Measurements from ENCODE around the gene XYLT2. TPM values are rescaled to one million over a fixed set of nuclear protein-coding genes. Genes with fewer than 3 reads are reported as not detected.

Gene XYLT2
- total RNA-seq, 1 donor from 2014 or later, result 30.4 TPM

DNA sequence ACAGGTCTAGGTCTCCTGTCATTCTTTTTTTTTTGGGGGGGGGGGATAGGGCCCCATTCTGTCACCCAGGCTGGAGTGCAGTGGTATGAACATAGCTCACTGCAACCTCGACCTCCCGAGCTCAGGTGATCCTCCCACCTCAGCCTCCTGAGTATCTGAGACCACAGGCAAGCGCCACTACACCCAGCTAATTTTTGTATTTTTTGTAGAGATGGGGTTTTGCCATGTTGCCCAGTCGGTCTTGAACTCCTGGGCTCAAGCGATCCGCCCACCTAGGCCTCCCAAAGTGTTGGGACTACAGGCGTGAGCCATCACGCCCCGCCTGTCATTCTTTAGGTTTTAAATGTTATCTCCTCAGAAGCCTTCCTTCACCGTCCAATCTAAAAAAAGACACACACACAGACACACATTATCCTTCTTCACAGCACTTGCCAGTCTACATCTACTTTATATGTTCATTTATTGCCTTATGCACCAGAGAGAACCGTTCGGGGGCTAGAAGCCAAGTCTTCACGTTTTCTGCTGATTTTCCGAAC is 26.4 kb downstream of the XYLT2 start:
- peaks cover 25% of the 10 kb centered on the region for H3K4me1 ChIP-seq
- peak overlapping the region; percentile 73 to 78 for H3K4me3 ChIP-seq
- peaks cover 0 to 33% of the 10 kb centered on the region in 2 donors for H3K36me3 ChIP-seq
- TF ChIP-seq POLR2AphosphoS5 (IDR thresholded peaks at IDR 0.05; ENCODE audit: insufficient read depth in 1 of 2, low read depth in 1 of 2), result no peak
- TF ChIP-seq, protein P1, sequence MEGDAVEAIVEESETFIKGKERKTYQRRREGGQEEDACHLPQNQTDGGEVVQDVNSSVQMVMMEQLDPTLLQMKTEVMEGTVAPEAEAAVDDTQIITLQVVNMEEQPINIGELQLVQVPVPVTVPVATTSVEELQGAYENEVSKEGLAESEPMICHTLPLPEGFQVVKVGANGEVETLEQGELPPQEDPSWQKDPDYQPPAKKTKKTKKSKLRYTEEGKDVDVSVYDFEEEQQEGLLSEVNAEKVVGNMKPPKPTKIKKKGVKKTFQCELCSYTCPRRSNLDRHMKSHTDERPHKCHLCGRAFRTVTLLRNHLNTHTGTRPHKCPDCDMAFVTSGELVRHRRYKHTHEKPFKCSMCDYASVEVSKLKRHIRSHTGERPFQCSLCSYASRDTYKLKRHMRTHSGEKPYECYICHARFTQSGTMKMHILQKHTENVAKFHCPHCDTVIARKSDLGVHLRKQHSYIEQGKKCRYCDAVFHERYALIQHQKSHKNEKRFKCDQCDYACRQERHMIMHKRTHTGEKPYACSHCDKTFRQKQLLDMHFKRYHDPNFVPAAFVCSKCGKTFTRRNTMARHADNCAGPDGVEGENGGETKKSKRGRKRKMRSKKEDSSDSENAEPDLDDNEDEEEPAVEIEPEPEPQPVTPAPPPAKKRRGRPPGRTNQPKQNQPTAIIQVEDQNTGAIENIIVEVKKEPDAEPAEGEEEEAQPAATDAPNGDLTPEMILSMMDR (IDR thresholded peaks at IDR 0.05), result no peak
- no peak for TF ChIP-seq POLR2A (IDR thresholded peaks at IDR 0.05)
- intact Hi-C loops (cut with DNase I), result no loop called here
- H3K9me3 ChIP-seq, result no peaks in the 10 kb centered on the region
- DNase-seq (ENCODE audit: extremely low spot score in 2 of 2), result no peak
- peak overlapping the region; percentile 94 for H3K27ac ChIP-seq
- no peaks in the 10 kb centered on the region for H3K27me3 ChIP-seq

DNA sequence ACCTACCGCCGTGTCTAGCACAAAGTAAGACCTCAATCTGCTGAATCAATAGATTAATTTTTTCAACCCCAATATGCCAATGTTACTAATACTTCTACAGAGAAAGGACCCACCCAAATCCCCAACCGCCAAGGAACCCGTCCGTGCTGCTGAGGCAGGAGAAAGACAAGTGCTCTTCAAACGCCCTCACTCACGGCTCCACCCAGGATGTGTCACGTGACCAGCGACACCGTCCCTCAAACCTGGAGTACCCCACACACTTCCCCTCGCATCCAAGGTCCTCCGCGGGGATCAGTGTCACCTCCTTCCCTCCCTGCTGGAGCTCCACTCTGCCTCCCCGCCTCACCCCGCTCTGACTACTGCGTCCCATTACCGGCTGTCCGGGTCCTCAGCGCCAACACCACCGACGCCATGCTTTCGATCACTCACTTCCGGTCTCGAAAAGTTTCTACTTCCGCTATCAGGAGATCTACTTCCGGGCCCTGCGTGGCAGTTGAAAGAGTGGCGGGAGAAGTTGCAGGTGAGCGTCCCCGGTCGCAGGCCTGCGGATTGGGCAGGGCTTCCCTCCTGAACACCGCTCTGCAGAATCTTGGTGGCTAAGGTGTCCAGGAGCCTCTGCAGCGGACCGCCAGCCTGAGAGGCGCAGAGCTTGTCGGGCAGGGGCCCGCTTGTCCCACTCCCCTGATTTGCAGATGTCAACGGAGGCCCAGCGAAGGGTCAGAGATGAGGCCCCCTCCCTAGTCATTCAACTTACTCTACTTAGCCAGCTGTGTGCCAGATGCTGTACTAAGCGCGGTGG is 27.0 kb downstream of the XYLT2 start, which contains the start of the genes EME1 and MRPL27:
Gene EME1, plus strand, starts transcription at position 472 of the 799 bp plus-strand sequence. CDS start 1,980 bp downstream, outside the sequence.
Gene MRPL27, minus strand, starts transcription at position 427 of the 799 bp plus-strand sequence. Its CDS starts 14 bp downstream, at position 413.
- H3K27me3 ChIP-seq, result no peaks in the 10 kb centered on the region
- H3K4me1 ChIP-seq, result peaks cover 25% of the 10 kb centered on the region
- no peak for DNase-seq (ENCODE audit: extremely low spot score in 2 of 2)
- TF ChIP-seq, protein P1 (IDR thresholded peaks at IDR 0.05), result no peak
- TF ChIP-seq POLR2AphosphoS5 (IDR thresholded peaks at IDR 0.05; ENCODE audit: insufficient read depth in 1 of 2, low read depth in 1 of 2), result peak; percentile 92 to 97
- peaks cover 0 to 27% of the 10 kb centered on the region in 2 donors for H3K36me3 ChIP-seq
- H3K9me3 ChIP-seq, result no peaks in the 10 kb centered on the region
- intact Hi-C loops (cut with DNase I), result no loop called here
- H3K4me3 ChIP-seq, result peak within 1 kb of the TSS; percentile 73 to 78
- peak within 1 kb of the TSS; percentile 94 for H3K27ac ChIP-seq

DNA sequence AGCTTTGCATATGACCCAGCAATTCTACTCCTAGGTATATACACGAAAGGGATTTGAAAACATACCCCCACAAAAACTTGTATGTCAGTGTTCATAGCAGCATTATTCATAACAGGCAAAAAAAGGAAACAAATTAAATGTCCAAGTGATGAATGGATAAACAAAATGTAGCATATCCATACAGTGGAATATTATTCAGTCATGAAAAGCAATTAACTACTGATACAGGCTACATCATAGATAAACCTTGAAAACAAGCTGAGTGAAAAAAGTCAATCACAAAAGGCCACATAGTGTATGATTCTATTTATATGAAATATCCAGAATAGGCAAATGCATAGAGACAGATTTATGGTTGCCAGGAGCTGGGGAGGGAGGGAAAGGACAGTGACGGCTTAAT is 27.8 kb downstream of the XYLT2 start:
- no peaks in the 10 kb centered on the region for H3K27me3 ChIP-seq
- H3K27ac ChIP-seq, result no peak overlapping the region
- H3K4me1 ChIP-seq, result peaks cover 25% of the 10 kb centered on the region
- intact Hi-C loops (cut with DNase I), result no loop called here
- no peak for TF ChIP-seq POLR2AphosphoS5 (IDR thresholded peaks at IDR 0.05; ENCODE audit: insufficient read depth in 1 of 2, low read depth in 1 of 2)
- no peak for DNase-seq (ENCODE audit: extremely low spot score in 2 of 2)
- peaks cover 0 to 19% of the 10 kb centered on the region in 2 donors for H3K36me3 ChIP-seq
- H3K9me3 ChIP-seq, result no peaks in the 10 kb centered on the region
- H3K4me3 ChIP-seq, result peak overlapping the region in 1 of 2 donors; percentile 73

DNA sequence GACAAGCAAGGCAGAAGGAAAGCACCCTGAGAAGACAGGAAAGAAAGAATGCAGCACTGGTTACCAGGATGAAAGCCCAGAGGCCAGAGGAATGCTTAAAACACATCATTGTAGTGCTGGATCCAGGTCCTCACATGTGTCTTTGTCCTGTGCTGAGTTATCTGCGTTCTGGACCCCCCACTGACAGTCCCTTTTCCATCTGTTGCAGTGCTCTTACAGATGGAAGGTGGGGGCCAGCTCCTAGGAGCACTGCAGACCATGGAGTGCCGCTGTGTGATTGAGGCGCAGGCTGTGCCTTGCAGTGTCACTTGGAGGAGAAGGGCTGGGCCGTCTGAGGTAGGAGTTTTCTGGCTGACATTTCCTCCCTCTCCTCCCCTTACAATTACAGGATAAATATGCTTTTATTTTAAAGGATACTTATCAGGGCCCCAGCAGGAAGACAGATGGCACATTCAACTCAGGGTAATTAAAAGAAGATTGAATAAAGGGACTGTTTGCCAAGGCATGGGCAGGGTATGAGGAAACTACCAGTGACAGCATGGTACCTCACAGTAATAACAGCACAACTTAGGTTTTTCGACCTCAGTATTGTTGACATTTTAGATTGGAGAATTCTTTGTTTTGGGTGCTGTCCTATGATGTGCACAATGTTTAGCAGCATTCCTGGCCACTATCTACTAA is 30.1 kb downstream of the XYLT2 start:
- Histone ChIP-seq H3K4me3 (no peak overlapping the region), H3K9me3 (no peaks in the 10 kb centered on the region), H3K27me3 (no peaks in the 10 kb centered on the region), H3K27ac (no peak overlapping the region), H3K4me1 (peaks cover 22% of the 10 kb centered on the region), H3K36me3 (peaks cover 0 to 6% of the 10 kb centered on the region in 2 donors)
- intact Hi-C loops (cut with DNase I), result no loop called here
- no peak for DNase-seq (ENCODE audit: extremely low spot score in 2 of 2)
- no peak for TF ChIP-seq POLR2AphosphoS5 (IDR thresholded peaks at IDR 0.05; ENCODE audit: insufficient read depth in 1 of 2, low read depth in 1 of 2)
- no peak for TF ChIP-seq POLR2A (IDR thresholded peaks at IDR 0.05)
- TF ChIP-seq, protein P1 (IDR thresholded peaks at IDR 0.05), result no peak

DNA sequence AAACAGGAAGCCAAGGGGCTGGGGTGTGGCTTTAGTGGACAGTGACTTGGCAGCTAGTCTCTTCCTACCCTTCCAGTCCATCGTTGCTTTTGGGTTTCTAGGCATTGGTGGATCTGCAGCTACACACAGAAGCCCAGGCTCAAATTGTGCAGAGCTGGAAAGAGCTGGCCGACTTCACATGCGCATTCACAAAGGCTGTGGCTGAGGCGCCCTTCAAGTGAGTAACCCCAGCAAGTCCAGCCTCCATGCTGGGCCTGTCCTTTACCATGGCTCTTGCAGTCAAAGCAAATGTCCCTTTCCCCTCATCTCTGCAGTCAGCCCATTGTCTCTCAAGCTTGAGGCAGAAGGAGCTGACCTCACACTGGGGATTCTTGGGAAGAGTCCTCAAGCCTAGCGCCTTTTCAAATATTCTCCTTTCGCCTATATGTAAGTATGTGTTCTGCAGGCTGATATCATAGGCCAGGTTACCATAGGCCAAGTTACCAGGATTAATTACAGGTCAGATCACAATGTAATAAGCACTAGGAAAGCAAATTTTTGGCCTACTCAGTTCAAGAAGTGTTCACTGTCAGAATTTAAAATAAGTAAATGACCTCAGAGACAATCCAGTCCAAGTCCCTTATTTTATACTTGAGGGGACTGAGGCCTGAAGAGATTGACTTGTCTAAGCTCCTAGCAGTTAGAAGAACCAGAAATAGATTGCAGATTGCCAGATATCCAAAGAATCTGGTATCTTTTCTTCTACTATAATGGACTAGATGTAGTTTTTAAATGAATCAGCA is 33.6 kb downstream of the XYLT2 start:
- Histone ChIP-seq H3K27ac (no peak overlapping the region), H3K4me3 (no peak overlapping the region), H3K27me3 (no peaks in the 10 kb centered on the region), H3K4me1 (no peaks in the 10 kb centered on the region), H3K36me3 (peaks cover 4 to 40% of the 10 kb centered on the region in 2 donors), H3K9me3 (no peaks in the 10 kb centered on the region)
- TF ChIP-seq, protein P1 (IDR thresholded peaks at IDR 0.05), result no peak
- TF ChIP-seq POLR2A (IDR thresholded peaks at IDR 0.05), result no peak
- no peak for TF ChIP-seq POLR2AphosphoS5 (IDR thresholded peaks at IDR 0.05; ENCODE audit: insufficient read depth in 1 of 2, low read depth in 1 of 2)
- intact Hi-C loops (cut with DNase I), result no loop called here
- DNase-seq (ENCODE audit: extremely low spot score in 2 of 2), result no peak
